Measurements from ENCODE around the gene JAK1.

The JAK1 gene

DNA sequence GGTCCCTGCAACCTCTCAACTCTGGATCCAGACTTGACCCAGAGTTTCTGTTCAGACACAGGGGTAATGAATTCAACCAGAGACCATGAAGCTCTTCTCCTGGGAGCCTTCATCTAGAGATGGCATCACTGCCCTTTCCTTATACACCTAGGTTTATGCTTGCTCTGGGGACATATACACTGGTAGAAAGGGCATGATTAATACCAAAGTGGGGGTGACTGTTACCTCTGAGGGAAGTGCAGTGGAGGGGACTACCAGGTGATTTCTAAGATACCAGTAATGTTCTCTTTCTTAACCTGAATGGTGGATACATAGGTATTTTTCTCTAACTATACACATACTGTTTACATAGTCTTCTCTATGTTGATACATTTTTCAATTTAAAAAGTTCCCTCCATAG is 48.4 kb downstream of the JAK1 start:
- no peak for DNase-seq

DNA sequence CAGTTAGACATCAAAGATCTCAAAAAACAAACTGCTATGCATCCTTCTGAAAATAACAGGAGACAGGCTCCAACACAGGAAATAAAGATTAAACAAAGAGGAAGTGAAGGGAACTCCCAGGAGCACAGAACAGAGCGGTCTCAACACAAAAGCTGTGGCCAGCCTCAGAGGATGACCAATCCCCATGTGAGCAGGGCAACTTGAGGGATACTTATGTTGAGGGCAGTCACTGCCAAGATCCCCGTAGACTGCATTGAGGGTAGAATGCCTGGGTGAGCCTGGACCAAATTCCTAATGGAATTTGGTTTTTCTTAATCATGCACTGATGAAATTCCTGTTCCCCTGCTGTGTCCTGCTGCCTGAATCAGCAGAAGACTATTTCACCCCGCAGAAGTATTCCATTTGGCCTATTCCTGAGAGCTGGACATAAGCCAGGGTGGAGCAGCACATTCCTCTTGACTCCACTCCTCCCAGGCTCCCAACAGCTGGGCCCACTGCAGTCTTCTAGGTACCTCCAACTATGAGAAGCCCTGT is 49.0 kb downstream of the JAK1 start:
- no peak for DNase-seq

DNA sequence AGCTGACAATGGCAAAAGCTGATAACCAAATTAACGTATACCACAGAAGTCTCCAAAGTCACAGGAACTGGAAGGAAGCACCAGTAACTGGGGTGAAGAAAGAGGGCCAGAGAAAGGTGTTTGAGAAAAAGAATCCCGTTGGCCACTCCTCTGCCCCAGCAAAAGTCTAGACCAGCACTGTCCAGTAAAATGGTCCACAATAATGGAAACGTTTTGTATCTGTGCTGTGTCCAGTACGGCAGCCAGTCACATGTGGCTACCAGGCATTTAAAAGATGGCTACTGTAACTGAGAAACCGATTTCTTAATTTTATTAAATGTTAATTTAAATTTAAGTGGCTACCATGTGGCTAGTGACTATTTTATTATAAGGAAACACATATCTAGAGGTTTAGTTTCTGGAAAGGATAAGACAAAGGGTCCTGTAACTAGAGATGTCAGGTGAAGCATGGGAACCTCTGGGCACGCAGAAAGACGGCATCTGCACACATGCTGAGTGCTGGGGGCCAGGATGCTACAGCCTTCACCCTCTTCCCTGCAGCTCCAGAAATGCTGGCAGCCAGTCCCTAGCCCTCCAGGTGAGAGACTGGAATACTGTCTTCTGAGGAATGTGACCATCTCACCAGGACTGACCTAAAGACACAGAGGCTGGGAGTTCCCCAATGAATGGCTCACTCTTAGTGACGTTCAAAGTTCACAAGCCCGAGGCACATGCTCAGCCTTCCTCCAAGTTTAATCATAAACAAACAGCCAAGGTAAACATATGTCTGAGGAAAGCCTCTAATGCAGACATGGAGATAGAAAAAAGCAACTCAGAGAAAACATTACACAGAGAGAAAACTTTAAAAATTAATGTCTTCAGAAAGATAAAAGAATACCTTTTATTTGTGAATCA is 50.7 kb downstream of the JAK1 start:
- no peak for DNase-seq

DNA sequence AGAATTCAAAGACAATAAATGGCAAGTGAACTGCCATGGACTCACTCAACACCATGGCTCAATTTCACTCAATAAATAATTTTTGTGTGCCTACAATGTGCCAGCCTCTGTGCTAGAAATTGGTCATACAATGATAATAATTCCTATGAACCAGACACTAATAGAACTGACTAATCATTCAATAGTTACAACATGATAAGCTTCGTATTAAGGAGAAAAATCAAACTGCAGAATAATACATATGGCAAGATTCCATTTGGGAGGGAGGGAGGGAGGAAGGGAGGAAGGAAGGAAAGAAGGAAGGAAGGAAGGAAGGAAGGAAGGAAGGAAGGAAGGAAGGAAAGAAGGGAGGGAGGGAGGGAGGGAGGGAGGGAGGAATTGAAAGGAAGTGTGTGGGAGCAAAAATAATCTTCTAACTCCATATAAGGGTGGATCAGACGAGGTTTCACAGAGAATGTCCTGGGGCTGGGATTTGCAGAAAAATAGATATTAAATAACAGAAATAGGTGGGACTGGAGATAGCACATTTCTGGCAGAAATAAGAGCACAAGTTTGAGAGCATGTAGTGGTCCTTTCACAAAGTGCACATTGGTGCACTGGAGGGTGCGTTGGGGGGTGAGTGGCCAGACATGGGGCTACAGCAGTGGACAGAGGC is 52.9 kb downstream of the JAK1 start:
- DNase-seq: no peak

DNA sequence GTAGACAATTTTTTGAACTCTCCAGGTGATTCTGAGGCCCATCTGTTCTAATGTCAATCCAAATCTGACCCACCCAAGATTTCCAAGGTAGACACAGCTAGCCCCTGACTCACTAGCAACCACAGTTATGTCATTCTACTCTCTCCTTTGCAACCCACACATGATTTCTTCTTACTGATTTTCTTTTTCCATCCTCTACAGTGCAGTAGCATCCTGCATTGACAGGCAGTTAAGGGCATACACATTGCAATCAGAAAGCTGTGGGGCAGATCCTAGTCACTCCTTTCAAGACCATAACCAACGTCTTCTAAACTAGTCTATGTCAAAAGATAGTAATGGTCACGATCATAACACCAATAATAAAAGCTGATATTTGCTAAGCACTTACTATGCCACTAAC is 54.2 kb downstream of the JAK1 start:
- DNase-seq: no peak

DNA sequence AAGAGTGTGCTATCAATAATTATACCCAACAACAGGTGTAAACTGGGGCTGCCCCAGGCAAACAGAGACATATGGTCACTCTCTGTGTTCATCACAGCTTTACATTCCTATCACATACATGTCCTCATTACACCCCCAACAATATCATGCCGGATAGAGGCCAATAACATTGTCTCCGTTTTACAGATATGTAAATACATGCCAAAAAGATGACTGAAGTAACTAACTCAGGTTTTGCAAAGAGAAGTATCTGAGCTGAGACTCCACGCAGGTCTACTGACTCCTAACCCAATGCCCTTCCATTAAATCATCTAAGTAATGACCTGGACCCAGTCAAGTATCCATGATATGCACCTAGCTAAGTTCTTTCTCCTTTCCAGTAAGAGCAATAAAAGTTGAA is 55.0 kb downstream of the JAK1 start:
- no peak for DNase-seq

DNA sequence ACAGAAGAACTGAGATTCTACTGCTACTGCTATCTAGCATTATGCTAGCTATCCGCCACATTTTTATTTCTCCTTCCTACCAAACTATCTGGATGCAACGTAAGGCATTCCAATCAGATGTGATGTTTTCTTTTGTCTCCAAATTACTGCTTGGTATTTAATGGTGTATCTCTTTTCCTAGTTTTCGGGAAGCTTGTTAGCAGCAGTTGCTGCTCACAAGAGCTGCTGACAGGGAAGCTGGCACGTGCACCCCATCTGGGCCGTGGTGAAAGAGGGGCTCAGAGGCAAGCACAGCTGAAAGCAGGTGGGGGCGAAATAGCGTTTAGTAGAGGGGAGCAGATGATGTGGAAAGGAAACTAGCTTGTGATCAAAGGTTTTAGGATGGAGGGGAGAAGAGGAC is 57.3 kb downstream of the JAK1 start:
- DNase-seq: no peak

DNA sequence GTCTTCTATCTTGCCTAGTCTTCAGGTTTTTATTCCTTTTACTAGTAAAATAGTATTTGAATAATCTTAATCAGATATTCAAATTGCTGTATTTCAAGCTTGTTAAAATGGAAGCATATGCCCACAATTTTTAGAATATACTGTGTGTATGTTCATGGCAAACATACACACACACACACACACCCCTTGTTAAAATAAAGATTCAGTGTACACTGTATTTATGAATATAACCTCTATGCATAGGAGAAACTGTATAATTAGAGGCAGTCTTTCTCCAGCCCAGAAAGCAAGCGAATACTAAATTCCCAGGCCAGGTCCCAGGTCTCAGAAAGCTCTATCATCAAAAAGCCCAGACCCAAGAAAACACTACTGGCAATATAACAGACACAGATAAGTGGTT is 57.8 kb downstream of the JAK1 start:
- DNase-seq: no peak

DNA sequence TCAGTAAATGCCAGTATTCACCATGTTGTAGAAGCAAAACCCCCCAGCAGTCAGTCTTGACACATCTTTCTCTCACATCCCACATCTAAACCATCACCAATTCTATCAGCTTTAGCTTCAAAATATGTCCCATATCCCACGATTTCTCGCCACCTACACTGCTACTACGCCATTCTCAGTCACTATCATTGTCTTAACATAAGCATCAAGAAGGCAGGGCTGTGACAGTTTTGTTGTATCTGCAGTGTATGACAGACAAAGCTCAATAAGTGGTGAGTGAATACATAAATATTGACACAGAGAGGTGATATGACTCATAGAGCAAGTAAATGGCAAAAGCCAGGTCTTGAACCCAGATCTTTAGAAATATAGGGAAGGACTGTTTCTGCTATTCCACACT is 59.9 kb downstream of the JAK1 start:
- no peak for DNase-seq

DNA sequence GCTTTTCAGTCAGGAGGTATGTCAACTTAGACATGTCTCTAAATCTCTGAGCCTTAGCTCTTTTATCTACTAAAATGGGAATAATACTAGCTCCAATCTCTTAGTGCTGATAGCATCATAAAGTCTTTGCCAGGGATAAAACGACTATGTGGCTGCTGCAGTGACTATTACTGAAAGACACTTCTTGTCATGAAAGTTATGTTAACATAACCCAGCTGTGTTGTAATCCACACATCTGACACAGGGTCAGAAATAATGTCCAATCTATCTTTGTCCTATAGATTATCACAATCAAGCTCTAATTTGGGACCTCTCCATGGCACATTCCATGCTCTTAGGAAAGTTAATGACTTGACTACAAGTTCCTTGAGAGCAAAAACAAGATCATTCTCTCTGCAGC is 62.8 kb downstream of the JAK1 start:
- DNase-seq: no peak

DNA sequence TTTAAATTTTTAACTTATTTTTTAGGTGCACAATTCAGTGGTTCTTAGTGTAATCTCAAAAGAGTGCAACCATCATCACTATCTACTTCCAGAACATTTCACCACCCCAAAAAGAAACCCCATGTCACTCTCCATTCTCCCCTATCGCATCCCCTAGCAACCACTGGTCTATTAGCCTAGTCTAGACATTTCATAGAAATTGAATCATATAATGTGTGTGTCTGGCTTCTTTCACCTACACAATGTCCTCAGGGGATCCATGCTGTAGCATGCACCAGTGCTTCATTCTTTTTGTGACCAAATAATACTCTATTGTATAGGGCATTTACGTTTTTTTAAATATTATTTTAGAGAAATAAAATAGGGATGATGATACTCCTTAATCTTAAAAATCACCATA is 64.7 kb downstream of the JAK1 start:
- DNase-seq: no peak

DNA sequence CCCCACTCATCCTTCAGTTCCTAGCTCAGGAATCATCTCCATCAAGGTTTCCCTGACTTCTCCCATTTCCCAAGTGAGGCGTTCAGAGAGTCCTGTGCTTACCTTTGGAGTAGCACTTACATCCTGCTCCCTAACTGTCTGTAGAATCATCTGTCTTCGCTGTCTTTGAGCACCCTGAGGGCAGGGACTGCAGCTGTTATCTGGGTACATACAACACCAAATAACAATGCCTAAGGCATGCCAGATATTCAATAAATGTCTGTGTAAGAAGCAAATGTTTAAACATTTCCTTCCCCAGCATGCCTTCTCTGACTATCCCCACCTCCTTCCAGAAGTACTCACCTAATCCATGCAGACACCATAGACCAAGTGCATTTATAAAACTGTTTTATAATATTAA is 65.4 kb downstream of the JAK1 start:
- DNase-seq: no peak

DNA sequence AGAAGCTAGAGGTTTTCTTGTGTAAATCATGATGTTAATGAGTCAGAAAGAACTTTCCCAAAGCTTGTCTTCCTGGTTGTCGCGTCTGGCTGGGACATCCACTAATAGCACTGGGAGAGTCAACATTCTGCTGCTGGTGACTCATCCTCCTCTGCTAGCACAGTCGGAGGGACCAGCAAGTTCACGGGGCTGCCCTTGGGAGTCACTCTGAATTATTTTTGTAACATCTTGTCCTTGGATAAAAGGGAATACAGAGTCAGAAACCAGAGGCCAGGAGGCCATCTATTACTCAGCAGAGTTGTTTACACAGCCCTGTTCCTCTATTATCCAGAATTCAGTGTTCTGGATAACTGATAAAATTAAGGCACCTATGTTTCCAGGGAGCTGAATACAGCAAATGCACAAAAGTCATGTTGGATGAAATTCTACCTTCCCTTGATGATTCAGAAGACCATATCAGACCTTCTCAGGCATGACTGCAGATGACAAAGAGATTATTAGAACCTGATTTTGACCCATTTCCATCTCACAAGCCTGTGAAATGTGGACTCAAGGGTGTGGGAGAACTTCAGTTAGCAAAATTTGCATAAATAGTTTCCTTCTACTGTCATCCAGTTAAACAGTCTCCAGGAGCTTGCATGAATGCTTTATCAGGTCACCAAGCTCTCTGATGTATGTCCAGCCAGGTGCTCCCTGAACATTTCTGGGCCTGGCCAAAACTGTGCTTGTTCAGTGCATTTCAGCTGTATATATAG is 68.1 kb downstream of the JAK1 start:
- DNase-seq: peak; percentile 25

DNA sequence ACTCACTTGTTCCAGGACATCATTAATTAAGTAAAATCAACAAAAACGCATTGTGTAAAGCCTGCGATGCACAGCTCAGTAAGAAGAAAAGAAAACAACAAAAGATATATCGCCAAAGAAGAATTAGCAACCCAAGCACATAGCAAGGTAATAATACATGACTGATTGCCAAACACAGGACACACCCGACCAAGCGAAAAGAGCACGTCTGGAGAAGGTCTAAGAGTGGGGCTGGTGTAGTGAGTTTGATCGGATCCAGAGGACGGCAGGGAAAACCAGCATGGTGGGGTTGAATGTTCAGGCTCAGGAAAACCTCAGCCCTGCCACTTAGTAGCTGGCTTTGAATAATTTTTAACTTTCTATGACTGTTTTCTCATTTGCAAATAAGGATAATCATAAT is 69.8 kb downstream of the JAK1 start:
- DNase-seq: no peak

DNA sequence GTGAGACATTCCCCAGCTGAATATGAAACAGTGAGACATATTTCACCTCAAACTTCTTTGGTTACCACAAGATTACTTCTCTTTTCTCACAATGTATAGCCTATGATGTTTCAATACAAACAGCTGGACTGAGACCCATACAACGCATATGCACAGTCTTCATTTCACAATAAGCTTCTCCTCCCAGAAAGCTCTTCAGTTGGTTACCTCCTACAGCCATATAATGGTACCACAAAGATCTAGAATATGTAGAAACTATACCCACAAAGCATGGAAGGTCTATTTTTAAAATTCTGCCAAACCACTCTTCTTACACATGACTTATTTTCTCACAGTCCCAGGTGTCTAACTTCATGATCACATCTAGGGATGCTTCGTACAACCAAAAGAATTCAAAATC is 70.8 kb downstream of the JAK1 start:
- DNase-seq: no peak

DNA sequence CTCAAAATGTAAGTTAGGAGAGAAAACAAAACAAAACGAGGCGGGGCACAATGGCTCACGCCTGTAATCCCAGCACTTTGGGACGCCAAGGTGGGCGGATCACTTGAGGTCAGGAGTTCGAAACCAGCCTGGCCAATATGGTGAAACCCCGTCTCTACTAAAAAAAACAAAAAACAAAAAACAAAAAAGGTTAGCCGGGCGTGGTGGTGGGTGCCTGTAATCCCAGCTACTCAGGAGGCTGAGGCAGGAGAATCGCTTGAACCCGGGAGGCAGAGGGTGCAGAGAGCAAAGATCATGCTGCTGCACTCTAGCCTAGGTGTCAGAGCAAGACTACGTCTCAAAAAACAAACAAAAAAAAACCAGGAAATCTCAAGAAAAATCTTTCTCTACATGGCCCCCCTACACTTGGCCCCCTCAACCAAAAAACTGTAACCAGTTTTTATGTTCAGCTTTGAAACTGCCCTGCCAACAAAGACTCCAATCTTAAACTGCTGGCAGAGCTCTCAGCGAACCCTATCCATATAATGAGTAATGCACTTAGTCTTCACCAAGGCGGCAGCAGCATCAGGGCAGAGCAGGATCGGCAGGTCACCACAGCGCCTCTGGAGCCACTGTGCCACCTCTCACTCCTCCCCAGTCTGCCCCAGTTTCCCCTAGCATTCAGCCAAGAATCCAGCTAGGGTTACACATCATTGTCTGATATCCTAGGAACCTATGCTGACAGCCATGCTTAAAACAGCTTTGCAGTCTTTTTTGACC is 71.7 kb downstream of the JAK1 start:
- DNase-seq: no peak

DNA sequence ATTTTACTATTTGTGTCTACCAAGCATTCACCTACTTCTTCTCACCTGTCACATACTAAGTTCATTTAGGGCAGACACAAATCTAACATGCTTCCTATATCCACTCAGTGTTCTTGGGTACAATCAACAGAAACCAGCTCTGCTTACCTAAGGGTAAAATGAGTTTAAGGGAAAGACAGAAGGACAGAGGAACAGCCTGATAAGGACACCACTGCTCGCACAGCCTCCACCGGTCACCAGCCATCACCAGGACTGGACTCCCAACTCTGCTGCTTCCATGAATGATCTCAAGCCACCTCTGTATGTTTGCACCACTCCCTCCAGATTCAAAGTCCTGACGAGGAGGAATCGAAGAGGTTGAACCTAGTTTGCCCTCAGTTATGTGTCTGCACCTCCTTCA is 72.4 kb downstream of the JAK1 start:
- DNase-seq: no peak

DNA sequence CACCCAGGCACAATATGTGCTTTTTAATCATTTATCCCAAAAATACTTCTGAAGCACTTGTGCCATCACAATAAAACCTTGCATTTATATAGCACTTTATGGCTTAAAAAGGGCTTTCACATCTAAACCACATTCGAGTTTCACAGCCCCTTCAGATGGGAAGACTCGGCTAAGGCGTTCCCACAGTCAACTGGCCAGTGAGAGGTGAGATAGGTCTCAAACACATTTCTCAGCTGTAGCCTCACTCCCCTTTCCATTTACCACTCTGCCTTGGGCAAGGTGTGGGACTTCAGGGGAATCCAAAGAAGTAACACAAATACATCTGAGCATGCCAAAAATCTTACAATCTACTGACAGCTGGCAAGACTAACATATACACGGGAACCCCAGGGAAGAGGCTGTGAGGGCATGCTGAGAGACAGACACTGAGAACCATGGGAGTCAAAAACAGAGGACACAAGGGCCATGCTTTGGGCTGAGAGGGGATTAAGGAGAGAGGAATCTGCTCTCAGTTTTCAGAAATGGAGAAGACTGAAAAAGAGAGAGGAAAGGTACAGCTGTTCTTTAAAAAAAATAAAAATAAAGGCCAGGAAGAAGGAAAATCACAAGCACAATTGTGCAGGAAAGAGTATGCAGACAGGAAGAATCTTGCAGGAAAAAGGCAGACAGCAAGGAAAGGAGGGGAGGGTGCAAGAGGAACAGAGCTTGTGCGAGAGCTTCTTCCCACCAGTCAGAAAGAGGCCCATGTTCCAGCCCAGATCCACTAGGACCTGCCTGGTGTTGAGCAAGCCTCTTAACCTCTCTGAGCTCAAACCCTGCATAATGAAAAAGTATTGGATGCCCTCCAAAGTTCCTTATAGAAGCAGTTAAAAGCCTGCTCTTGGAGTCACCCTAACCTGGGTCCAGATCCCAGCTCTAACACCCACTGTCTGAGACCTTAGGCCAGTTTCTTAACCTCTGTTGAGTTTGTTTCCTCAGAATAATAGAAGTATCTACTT is 73.5 kb downstream of the JAK1 start:
- DNase-seq: peak; percentile 4

DNA sequence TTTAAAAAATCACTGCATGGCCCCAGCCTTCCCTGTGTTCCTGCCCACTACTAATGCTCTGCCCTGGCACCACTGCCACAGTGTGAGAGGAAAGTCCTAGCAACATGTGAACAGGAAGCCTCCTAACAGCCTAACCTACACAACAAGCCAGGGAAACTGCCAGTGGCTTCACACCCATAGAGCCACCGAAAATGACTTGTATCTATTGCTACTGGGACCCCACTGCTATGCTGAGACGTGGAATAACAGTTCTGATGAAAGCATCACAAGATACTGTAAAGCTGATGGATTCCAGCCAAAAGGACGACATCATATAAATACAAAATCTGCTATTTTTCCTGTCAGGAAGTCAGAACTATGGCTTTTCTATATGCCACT is 74.9 kb downstream of the JAK1 start:
- DNase-seq: peak; percentile 24

DNA sequence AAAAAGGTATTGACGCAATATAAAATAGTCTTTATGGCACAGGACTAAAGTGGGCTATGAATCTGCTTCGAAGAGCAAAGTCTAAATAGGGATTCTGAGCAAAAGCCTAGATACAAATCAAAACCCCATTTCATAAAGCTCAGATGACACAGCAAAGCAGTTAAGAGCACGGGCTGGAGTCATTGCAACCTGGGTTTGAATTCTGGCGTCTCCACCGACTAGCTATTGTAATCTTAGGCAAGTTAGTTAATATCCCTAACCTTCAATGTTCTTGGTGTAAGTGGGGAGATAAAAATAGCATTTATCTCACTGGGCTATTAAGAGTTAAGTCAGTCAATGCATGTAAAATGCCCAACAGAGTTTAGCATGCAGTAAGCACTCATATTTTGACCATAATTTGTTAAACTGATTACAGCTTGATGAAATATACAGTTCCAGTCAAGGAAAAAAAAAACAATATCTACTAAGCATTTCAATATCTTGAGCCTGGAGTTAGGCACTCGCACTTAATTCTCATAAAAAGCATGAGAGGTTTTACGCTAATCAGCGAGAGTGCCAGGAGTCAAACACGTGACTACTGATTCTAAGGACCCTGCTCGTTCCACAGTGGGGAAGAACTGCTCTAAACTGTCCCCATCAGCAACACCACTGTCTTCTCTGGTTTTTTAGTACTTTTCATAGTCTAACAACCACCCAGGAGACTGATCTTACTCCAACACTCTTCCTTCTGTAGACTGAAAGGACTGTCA is 75.5 kb downstream of the JAK1 start:
- DNase-seq: no peak

DNA sequence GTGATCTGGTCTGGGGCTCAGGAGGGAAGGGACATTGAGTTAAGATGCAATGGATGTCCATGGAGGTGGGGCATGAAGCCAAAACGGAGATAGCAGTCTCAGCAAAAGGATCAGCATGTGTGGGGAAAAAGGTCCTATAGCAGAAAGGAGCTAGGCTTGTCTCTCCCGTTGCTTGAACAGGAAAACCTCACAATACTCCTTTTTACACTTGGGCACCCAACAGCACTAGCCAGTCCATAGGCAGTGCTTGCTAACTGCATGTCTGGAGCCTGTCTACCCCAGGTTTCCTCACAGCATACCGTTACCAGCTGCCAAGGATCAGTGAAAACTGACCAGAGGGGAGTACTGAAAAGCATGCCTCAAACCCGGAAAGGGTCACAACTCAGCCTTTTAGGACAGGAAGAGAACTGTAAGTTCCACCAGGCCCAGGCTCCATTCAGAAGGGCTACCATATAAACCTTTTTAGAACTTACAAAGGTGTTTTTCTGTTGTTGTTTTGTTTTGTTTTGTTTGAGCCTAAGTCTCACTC is 78.6 kb downstream of the JAK1 start:
- no peak for DNase-seq

Measured in CD4-positive, alpha-beta T cell treated with Interleukin-10 for 1 hour (primary cell).